Measurements from ENCODE around the gene SPTB. TPM values are rescaled to one million over a fixed set of nuclear protein-coding genes. Genes with fewer than 3 reads are reported as not detected.

Gene SPTB
- total RNA-seq, 1 experiment from 2014 or later = 2.3 TPM

DNA sequence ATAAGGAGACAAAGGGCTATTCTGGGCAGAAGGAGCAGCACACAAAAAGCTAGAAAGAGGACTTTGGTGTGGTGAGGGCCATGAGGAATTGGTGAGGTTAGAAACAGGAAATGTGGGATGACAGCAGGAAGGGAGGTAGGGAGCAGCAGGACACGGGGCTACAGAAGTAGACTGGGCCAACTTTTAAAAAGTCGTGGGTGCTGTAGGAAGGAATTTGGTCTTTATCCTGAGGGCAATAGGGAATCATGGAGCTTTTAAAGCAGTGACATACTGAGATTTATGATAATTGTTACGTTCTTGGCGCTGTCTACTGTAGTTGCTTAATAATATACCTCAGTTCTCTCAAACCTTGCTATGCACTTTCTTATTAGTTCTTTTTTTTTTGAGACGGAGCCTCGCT, 26.3 kb upstream of the SPTB start:
- Mint-ChIP-seq H3K27me3 (ENCODE audit: low read depth) (peaks cover 1% of the 10 kb centered on the region; the same call in 1 of the 2 replicates), H3K4me3 (no peak overlapping the region), H3K4me1 (no peaks in the 10 kb centered on the region), H3K9me3 (no peaks in the 10 kb centered on the region; a peak in 1 of 5 replicates), H3K27ac (no peak overlapping the region), H3K36me3 (ENCODE audit: insufficient read depth in 1 of 3, low read depth in 3 of 3) (no peaks in the 10 kb centered on the region)
- Histone ChIP-seq H2BK15ac (ENCODE audit: low read depth, low read length) (no peak overlapping the region), H4K5ac (ENCODE audit: insufficient read length, low read depth, low read length) (no peak overlapping the region), H4K20me1 (ENCODE audit: control insufficient read depth, insufficient read depth, insufficient read length) (no peaks in the 10 kb centered on the region), H3K79me2 (ENCODE audit: insufficient read depth, low read length) (no peaks in the 10 kb centered on the region), H3K4me2 (ENCODE audit: insufficient read depth, insufficient read length, low read length) (no peak overlapping the region), H2BK120ac (ENCODE audit: low read depth, low read length, poor library complexity, severe bottlenecking) (no peak overlapping the region), H3K56ac (ENCODE audit: insufficient read length, low read depth, low read length) (no peak overlapping the region), H3K9me3 (ENCODE audit: control insufficient read depth, low read depth, low read length) (no peaks in the 10 kb centered on the region), H3K27ac (ENCODE audit: insufficient read length, low read depth, low read length) (no peak overlapping the region), H3K27me3 (ENCODE audit: insufficient read depth, low read length) (no peaks in the 10 kb centered on the region), H2AK5ac (ENCODE audit: insufficient read length, low read length) (no peak overlapping the region), H2BK12ac (ENCODE audit: insufficient read length, low read depth, low read length) (no peak overlapping the region), H4K8ac (replicated peaks; ENCODE audit: insufficient read length, low read depth, low read length) (no peak overlapping the region), H2BK5ac (ENCODE audit: insufficient read length, low read length) (no peak overlapping the region), H2BK20ac (ENCODE audit: low read depth, low read length, poor library complexity, severe bottlenecking) (no peak overlapping the region), H3K79me1 (ENCODE audit: insufficient read depth, low read depth, low read length, poor library complexity, severe bottlenecking) (no peaks in the 10 kb centered on the region), H2AFZ (ENCODE audit: low read length) (no peak overlapping the region), H3K18ac (ENCODE audit: insufficient read length, low read depth, low read length) (no peak overlapping the region), H3K14ac (ENCODE audit: insufficient read depth, low read length) (no peak overlapping the region), H3K9ac (ENCODE audit: extremely low read depth, insufficient read length, low read length) (no peak overlapping the region), H3K23me2 (ENCODE audit: insufficient read length, low read depth, low read length, poor library complexity, severe bottlenecking) (no peaks in the 10 kb centered on the region), H4K91ac (ENCODE audit: insufficient read length, low read depth, low read length) (no peak overlapping the region), H3T11ph (ENCODE audit: low read length) (no peak overlapping the region), H3K4me1 (ENCODE audit: insufficient read depth, low read length) (no peaks in the 10 kb centered on the region), H3K4ac (ENCODE audit: low read depth, low read length) (no peak overlapping the region), H3K23ac (ENCODE audit: insufficient read length, low read depth, low read length) (no peak overlapping the region)
- no peak for DNase-seq
- no CpG with 5 or more reads among the region's 6 CpGs for WGBS (ENCODE audit: extremely low coverage, insufficient read length, low lambda C conversion rate)
- TF ChIP-seq, protein P1, sequence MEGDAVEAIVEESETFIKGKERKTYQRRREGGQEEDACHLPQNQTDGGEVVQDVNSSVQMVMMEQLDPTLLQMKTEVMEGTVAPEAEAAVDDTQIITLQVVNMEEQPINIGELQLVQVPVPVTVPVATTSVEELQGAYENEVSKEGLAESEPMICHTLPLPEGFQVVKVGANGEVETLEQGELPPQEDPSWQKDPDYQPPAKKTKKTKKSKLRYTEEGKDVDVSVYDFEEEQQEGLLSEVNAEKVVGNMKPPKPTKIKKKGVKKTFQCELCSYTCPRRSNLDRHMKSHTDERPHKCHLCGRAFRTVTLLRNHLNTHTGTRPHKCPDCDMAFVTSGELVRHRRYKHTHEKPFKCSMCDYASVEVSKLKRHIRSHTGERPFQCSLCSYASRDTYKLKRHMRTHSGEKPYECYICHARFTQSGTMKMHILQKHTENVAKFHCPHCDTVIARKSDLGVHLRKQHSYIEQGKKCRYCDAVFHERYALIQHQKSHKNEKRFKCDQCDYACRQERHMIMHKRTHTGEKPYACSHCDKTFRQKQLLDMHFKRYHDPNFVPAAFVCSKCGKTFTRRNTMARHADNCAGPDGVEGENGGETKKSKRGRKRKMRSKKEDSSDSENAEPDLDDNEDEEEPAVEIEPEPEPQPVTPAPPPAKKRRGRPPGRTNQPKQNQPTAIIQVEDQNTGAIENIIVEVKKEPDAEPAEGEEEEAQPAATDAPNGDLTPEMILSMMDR (conservative IDR thresholded peaks at IDR 0.05) = no peak
